Type B pancreatic cell (in vitro differentiated cells): ENCODE data around the gene MYCBP2. TPM values are rescaled to one million over a fixed set of nuclear protein-coding genes. Genes with fewer than 3 reads are reported as not detected.

ENCODE experiments used
- DNase-seq: peaks from one replicate; pipeline ENCODE4 v3.0.0; 2021; ENCODE audit warnings: mixed read lengths; ENCODE audit not compliant: unreplicated experiment; ENCODE audit errors: extremely low spot score
- H3K27ac Mint-ChIP-seq: 2 replicates; pipeline ENCODE4 v1.8.0; 2021; ENCODE audit warnings: mild to moderate bottlenecking, mixed read lengths
- H3K27me3 Mint-ChIP-seq: 2 replicates; pipeline ENCODE4 v1.8.0; 2021; ENCODE audit warnings: mixed read lengths
- H3K36me3 Mint-ChIP-seq: 2 replicates; pipeline ENCODE4 v1.8.0; 2021; ENCODE audit warnings: mixed read lengths
- H3K4me1 Mint-ChIP-seq: one replicate; pipeline ENCODE4 v1.8.0; 2021; ENCODE audit warnings: mixed read lengths; ENCODE audit not compliant: unreplicated experiment
- H3K4me3 Mint-ChIP-seq: 2 replicates; pipeline ENCODE4 v1.8.0; 2021; ENCODE audit warnings: mild to moderate bottlenecking, mixed read lengths
- H3K9me3 Mint-ChIP-seq: 2 replicates; pipeline ENCODE4 v1.8.0; 2021; ENCODE audit warnings: mixed read lengths
- total RNA-seq: library from RNA; stranded (reverse); gene quantifications from 2 replicates; pipeline ENCODE4 v1.2.1, GENCODE V29; 2021; ENCODE audit warnings: low replicate concordance
- TF ChIP-seq, protein P1 (sequence below): fragments of 200-600 bp; sonication (generic); conservative IDR thresholded peaks from 2 replicates; pipeline ENCODE4 v1.5.0; 2021; ENCODE audit warnings: antibody characterized with exemption, mild to moderate bottlenecking

MYCBP2 gene
- total RNA-seq, 1 donor from 2014 or later = 71.7 TPM

GRCh38 chr13:77033717-77034302 lies 293.1 kb downstream of the MYCBP2 start:
- H3K4me1 Mint-ChIP-seq = no peaks in the 10 kb centered on the region
- TF ChIP-seq, protein P1, sequence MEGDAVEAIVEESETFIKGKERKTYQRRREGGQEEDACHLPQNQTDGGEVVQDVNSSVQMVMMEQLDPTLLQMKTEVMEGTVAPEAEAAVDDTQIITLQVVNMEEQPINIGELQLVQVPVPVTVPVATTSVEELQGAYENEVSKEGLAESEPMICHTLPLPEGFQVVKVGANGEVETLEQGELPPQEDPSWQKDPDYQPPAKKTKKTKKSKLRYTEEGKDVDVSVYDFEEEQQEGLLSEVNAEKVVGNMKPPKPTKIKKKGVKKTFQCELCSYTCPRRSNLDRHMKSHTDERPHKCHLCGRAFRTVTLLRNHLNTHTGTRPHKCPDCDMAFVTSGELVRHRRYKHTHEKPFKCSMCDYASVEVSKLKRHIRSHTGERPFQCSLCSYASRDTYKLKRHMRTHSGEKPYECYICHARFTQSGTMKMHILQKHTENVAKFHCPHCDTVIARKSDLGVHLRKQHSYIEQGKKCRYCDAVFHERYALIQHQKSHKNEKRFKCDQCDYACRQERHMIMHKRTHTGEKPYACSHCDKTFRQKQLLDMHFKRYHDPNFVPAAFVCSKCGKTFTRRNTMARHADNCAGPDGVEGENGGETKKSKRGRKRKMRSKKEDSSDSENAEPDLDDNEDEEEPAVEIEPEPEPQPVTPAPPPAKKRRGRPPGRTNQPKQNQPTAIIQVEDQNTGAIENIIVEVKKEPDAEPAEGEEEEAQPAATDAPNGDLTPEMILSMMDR = no peak

GRCh38 chr13:77031656-77032243 lies 295.1 kb downstream of the MYCBP2 start:
- TF ChIP-seq, protein P1 = no peak
- Mint-ChIP-seq H3K27me3 (peaks cover 2% of the 10 kb centered on the region), H3K9me3 (no peaks in the 10 kb centered on the region), H3K4me1 (peaks cover 13% of the 10 kb centered on the region), H3K27ac (no peak overlapping the region), H3K36me3 (no peaks in the 10 kb centered on the region), H3K4me3 (no peak overlapping the region)
- no peak for DNase-seq

More at GRCh38 chr13:77033717-77034302, 293.1 kb downstream of the MYCBP2 start:
- no peak overlapping the region for H3K4me3 Mint-ChIP-seq
- H3K36me3 Mint-ChIP-seq = no peaks in the 10 kb centered on the region
- H3K27ac Mint-ChIP-seq = no peak overlapping the region
- H3K27me3 Mint-ChIP-seq = no peaks in the 10 kb centered on the region
- no peak for DNase-seq
- H3K9me3 Mint-ChIP-seq = no peaks in the 10 kb centered on the region

- H3K36me3 Mint-ChIP-seq = no peaks in the 10 kb centered on the region
- TF ChIP-seq, protein P1 = no peak
Measured at GRCh38 chr13:77029436-77029835, 297.5 kb downstream of the MYCBP2 start.

GRCh38 chr13:77028202-77028601 lies 298.7 kb downstream of the MYCBP2 start:
- peaks cover 4% of the 10 kb centered on the region for H3K36me3 Mint-ChIP-seq
- H3K9me3 Mint-ChIP-seq = no peaks in the 10 kb centered on the region
- no peak for DNase-seq
- peaks cover 40% of the 10 kb centered on the region for H3K4me1 Mint-ChIP-seq
- H3K27me3 Mint-ChIP-seq = peaks cover 2% of the 10 kb centered on the region
- H3K4me3 Mint-ChIP-seq = peak overlapping the region; percentile 98
- TF ChIP-seq, protein P1 = no peak
- peak overlapping the region; percentile 98 for H3K27ac Mint-ChIP-seq

More at GRCh38 chr13:77029436-77029835, 297.5 kb downstream of the MYCBP2 start:
- H3K4me3 Mint-ChIP-seq = peak overlapping the region; percentile 48
- H3K4me1 Mint-ChIP-seq = peaks cover 28% of the 10 kb centered on the region
- peaks cover 2% of the 10 kb centered on the region for H3K27me3 Mint-ChIP-seq
- H3K27ac Mint-ChIP-seq = peak overlapping the region; percentile 20
- H3K9me3 Mint-ChIP-seq = no peaks in the 10 kb centered on the region
- no peak for DNase-seq

DNA sequence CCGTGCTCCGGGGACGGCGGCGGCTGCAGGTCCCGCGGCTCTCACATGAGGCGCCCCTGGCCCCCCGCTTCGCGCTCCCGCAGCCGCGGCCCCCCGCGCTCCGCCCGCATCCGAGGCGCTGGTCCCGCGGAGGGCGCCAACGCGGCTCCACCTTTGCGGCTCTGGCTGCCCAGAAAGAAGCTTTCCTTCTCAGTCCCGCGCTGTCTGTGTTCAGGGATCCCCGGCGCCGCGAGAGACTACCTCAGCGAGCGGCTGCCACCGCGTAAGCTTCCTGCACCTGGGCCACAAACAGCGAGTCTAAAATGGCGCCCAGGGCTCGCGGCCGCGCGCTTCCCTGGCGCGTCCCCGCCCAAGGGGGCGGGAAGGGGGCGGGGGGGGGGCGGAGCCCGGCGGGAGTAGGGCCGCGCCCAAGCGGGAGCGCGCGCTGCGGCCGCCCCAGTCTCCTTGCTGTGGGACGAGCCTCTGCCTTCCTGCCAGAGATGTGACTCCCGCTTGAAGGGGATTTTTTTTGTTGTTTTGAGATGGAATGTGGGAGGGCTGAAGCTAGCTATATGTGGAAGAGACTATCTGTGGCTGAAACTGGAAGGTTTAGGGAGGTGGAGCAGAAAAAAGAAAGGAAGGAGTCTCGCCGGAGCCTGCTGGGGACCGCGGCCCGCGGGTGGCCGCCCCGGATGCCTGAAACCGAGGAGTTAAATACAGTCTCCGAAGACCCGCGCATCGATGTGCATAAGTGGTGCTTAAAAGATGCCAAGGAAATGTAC lies 299.9 kb downstream of the MYCBP2 start, which contains the start of gene FBXL3:
Gene FBXL3, minus strand, starts transcription at position 299 of the 761 bp plus-strand sequence. CDS start 5,299 bp downstream, outside the sequence.
- DNase-seq = peak; percentile 88
- Mint-ChIP-seq H3K27me3 (peaks cover 2% of the 10 kb centered on the region), H3K9me3 (no peaks in the 10 kb centered on the region), H3K27ac (peak within 1 kb of the TSS; percentile 98), H3K36me3 (peaks cover 4% of the 10 kb centered on the region), H3K4me1 (peaks cover 49% of the 10 kb centered on the region), H3K4me3 (peak within 1 kb of the TSS; percentile 98)
- TF ChIP-seq, protein P1 = no peak
